ENCODE results near the gene FEV. TPM values are rescaled to one million over a fixed set of nuclear protein-coding genes. Genes with fewer than 3 reads are reported as not detected.

FEV gene
- total and polyA plus RNA-seq, 2 experiments from 2014 or later = 0.58 to 0.70 TPM

DNA sequence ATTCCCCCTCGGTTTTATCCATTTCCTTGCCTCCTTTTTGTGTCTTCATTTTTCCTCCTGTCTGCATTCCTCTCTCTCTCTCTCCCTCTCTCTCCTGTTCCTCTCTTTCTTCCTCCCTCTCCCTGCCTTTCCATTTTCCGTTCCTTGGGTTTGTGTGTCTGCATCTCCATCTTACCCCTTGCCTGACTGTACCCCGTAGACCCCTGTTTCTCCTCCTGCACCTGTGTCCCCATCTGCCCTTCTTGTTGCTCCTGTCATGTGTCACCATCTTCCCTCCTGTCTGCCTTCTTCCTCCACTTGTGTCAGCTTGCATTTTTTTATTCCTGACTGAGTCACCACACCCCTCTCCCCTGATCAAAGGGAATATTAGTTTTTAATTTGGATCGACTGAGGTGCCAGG is 23.8 kb downstream of the FEV start:
- Histone ChIP-seq H3K9me2 (replicated peaks; ENCODE audit: insufficient read depth) (no peaks in the 10 kb centered on the region), H3K79me2 (no peaks in the 10 kb centered on the region), H4K20me1 (ENCODE audit: insufficient read depth, poor library complexity, severe bottlenecking) (no peaks in the 10 kb centered on the region), H3K4me2 (peak overlapping the region; percentile 63), H3K4me3 (no peak overlapping the region), H3K27ac (no peak overlapping the region), H3K4me1 (ENCODE audit: insufficient read depth) (peaks cover 7% of the 10 kb centered on the region), H2AFZ (no peak overlapping the region), H3K9me3 (ENCODE audit: low read depth) (no peaks in the 10 kb centered on the region), H3K27me3 (peaks cover 79% of the 10 kb centered on the region), H3K36me3 (replicated peaks; ENCODE audit: insufficient read depth, low read depth) (no peaks in the 10 kb centered on the region)
- TF ChIP-seq, protein P1, sequence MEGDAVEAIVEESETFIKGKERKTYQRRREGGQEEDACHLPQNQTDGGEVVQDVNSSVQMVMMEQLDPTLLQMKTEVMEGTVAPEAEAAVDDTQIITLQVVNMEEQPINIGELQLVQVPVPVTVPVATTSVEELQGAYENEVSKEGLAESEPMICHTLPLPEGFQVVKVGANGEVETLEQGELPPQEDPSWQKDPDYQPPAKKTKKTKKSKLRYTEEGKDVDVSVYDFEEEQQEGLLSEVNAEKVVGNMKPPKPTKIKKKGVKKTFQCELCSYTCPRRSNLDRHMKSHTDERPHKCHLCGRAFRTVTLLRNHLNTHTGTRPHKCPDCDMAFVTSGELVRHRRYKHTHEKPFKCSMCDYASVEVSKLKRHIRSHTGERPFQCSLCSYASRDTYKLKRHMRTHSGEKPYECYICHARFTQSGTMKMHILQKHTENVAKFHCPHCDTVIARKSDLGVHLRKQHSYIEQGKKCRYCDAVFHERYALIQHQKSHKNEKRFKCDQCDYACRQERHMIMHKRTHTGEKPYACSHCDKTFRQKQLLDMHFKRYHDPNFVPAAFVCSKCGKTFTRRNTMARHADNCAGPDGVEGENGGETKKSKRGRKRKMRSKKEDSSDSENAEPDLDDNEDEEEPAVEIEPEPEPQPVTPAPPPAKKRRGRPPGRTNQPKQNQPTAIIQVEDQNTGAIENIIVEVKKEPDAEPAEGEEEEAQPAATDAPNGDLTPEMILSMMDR (IDR thresholded peaks at IDR 0.05; ENCODE audit: poor library complexity) = no peak
- TF ChIP-seq EZH2phosphoT487 (IDR thresholded peaks at IDR 0.05; ENCODE audit: low read depth, severe bottlenecking, unreplicated experiment) = peak; percentile 27
- 40% methylated on average over 3 of the region's 4 CpGs for WGBS (ENCODE audit: low lambda C conversion rate, missing lambda C conversion rate)
- no peak for DNase-seq (ENCODE audit: low spot score)

DNA sequence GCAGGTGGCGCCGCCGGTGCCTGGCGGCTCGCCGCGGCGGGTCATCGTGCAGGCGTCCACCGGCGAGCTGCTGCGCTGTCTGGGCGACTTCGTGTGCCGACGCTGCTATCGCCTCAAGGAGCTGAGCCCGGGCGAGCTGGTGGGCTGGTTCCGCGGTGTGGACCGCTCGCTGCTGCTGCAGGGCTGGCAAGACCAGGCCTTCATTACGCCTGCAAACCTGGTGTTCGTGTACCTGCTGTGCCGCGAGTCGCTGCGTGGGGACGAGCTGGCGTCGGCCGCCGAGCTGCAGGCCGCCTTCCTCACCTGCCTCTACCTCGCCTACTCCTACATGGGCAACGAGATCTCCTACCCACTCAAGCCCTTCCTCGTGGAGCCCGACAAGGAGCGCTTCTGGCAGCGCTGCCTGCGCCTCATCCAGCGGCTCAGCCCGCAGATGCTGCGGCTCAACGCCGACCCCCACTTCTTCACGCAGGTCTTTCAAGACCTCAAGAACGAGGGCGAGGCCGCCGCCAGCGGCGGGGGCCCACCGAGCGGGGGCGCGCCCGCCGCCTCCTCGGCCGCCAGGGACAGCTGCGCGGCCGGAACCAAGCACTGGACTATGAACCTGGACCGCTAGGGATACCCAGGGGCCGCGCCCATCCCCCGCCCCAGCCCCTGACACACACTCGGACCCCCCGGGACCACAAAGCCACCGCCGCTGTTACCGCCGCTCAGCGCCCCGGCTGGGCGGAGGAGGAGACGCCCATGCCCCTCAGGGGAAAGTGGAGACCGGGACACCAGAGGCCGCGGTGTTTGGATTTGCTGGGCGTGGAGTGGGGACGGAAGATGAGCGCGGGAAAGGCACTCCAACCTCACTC is 24.4 kb downstream of the FEV start:
- no peak for DNase-seq (ENCODE audit: low spot score)
- H3K27me3 ChIP-seq = peaks cover 82% of the 10 kb centered on the region
- no peak overlapping the region for H2AFZ ChIP-seq
- H3K79me2 ChIP-seq = no peaks in the 10 kb centered on the region
- no peak overlapping the region for H3K27ac ChIP-seq
- TF ChIP-seq, protein P1 (IDR thresholded peaks at IDR 0.05; ENCODE audit: poor library complexity) = no peak
- peak; percentile 90 for TF ChIP-seq EZH2 (IDR thresholded peaks at IDR 0.05; ENCODE audit: borderline replicate concordance)
- peak; percentile 68 for TF ChIP-seq EZH2phosphoT487 (IDR thresholded peaks at IDR 0.05; ENCODE audit: low read depth, severe bottlenecking, unreplicated experiment)
- H3K4me1 ChIP-seq (ENCODE audit: insufficient read depth) = peaks cover 7% of the 10 kb centered on the region
- no peaks in the 10 kb centered on the region for H4K20me1 ChIP-seq (ENCODE audit: insufficient read depth, poor library complexity, severe bottlenecking)
- H3K4me3 ChIP-seq = no peak overlapping the region
- no peaks in the 10 kb centered on the region for H3K36me3 ChIP-seq (replicated peaks; ENCODE audit: insufficient read depth, low read depth)
- no peaks in the 10 kb centered on the region for H3K9me3 ChIP-seq (ENCODE audit: low read depth)
- 7% methylated on average over 76 of the region's 87 CpGs for WGBS (ENCODE audit: low lambda C conversion rate, missing lambda C conversion rate)
- no peaks in the 10 kb centered on the region for H3K9me2 ChIP-seq (replicated peaks; ENCODE audit: insufficient read depth)
- peak overlapping the region; percentile 63 for H3K4me2 ChIP-seq

DNA sequence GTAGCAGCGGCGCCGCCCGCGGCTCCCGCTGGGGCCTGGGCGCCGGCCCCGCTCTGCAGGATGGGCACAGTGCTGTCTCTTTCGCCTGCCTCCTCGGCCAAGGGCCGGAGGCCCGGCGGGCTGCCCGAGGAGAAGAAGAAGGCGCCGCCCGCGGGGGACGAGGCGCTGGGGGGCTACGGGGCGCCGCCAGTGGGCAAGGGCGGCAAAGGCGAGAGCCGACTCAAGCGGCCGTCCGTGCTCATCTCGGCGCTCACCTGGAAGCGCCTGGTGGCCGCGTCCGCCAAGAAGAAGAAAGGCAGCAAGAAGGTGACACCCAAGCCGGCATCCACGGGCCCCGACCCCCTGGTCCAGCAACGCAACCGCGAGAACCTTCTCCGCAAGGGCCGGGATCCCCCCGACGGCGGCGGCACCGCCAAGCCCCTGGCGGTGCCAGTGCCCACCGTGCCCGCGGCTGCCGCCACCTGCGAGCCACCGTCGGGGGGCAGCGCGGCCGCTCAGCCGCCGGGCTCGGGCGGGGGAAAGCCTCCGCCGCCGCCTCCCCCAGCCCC is 25.1 kb downstream of the FEV start:
- no peak for DNase-seq (ENCODE audit: low spot score)
- 5% methylated on average over 38 of the region's 67 CpGs for WGBS (ENCODE audit: low lambda C conversion rate, missing lambda C conversion rate)
- Histone ChIP-seq H3K4me3 (peak overlapping the region; percentile 36), H4K20me1 (ENCODE audit: insufficient read depth, poor library complexity, severe bottlenecking) (no peaks in the 10 kb centered on the region), H3K27ac (no peak overlapping the region), H3K4me1 (ENCODE audit: insufficient read depth) (peaks cover 7% of the 10 kb centered on the region), H2AFZ (peak overlapping the region; percentile 56), H3K4me2 (peak overlapping the region; percentile 96), H3K27me3 (peaks cover 89% of the 10 kb centered on the region), H3K36me3 (replicated peaks; ENCODE audit: insufficient read depth, low read depth) (no peaks in the 10 kb centered on the region), H3K9me3 (ENCODE audit: low read depth) (no peaks in the 10 kb centered on the region), H3K79me2 (no peaks in the 10 kb centered on the region), H3K9me2 (replicated peaks; ENCODE audit: insufficient read depth) (no peaks in the 10 kb centered on the region)
- TF ChIP-seq EZH2phosphoT487 (IDR thresholded peaks at IDR 0.05; ENCODE audit: low read depth, severe bottlenecking, unreplicated experiment) = peak; percentile 36
- TF ChIP-seq, protein P1 (IDR thresholded peaks at IDR 0.05; ENCODE audit: poor library complexity) = no peak
- peak; percentile 82 for TF ChIP-seq EZH2 (IDR thresholded peaks at IDR 0.05; ENCODE audit: borderline replicate concordance)

Data from hepatocyte (in vitro differentiated cells).